ENCODE measurements around the gene HOXA3.

Gene HOXA3

DNA sequence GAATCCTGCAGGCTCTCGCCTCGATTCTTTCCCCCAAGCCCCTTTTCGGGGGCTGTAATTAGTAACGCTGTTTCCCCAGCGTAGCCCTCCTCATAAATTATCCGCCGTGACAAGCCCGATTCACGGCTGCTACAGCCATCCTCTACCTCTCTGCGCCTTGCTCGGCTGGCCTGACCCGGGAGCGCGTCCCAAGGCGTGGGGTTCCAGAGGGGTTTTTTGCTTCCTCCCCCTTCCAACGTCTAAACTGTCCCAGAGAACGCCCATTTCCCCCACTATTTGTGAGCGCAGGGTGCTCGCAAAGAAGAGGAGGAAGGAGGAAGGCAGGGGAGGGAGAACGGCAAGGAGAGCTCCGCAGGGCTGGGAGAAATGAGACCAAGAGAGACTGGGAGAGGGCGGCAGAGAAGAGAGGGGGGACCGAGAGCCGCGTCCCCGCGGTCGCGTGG lies 9.8 kb downstream of the HOXA3 start:
- DNase-seq: no peak

- no peak for DNase-seq
Observed at GRCh38 chr7:27141923-27142579, 10.3 kb downstream of the HOXA3 start.

DNA sequence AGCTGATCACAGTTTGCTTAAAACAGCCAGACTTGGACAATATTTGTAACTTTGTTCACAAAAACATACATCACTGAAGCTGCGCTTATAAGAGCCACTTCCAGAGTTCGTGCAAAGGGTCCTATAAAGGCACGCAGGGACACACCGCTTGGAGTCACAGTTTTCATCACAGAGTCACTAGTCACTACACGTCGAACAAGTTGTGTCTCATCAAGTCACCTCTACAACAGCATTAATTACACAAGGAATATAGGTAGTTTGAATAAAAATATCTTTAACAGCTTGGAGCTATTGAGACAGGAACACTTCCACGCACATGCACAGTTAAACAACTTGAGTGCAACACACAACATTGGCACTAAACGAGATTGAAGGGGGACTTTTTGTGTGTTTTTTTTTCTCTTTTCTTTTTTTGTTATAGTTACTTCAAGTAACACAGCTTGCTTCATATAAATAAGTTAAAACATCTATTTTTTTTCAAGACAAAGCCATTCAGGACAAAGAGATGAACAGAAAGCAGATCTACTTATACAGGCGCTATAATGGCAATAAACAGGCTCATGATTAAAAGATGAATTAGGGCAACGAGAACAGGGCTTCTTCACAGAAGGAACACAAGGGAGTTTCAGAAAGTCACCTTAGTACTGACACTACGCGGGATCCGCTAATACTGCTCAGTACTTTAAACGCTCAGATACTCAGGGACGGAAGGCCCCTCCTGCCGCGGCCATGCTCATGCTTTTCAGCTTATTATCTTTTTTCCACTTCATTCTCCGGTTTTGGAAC lies 11.1 kb downstream of the HOXA3 start:
- DNase-seq: no peak

DNA sequence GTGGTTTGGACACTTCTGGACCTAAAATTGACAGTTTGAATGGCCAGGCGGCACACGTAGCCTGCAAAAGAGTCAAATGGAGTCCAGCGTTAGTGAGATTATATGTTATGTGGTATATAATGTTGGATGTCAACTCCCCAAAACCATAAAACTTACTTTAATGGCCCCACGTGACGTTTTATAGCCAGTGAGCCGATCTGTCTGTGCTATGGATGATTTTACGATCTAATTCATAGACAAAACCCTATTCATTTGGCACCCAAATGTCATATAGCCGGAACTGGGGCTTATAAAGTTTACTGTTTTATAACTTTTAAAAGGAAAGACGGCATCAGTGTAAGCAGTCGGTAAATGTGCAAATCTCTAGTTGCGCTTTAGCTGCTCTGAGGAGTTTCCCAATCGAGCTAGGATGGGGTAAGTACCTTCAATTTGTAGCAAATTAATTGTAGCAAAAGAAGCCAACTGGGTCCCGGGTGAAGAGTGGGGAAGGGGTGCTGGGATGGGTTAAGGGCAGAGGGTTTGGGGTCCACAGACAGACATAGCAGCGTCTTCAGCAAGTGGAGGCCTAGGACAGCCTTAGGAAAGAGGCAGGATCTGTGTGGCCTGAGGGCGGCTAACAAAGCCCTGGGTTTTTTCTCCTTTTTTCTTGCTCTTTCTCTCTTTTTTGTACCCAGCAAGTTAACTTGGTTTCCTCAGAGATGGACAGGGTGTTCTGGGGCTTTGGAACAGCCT lies 12.1 kb downstream of the HOXA3 start:
- DNase-seq: no peak

DNA sequence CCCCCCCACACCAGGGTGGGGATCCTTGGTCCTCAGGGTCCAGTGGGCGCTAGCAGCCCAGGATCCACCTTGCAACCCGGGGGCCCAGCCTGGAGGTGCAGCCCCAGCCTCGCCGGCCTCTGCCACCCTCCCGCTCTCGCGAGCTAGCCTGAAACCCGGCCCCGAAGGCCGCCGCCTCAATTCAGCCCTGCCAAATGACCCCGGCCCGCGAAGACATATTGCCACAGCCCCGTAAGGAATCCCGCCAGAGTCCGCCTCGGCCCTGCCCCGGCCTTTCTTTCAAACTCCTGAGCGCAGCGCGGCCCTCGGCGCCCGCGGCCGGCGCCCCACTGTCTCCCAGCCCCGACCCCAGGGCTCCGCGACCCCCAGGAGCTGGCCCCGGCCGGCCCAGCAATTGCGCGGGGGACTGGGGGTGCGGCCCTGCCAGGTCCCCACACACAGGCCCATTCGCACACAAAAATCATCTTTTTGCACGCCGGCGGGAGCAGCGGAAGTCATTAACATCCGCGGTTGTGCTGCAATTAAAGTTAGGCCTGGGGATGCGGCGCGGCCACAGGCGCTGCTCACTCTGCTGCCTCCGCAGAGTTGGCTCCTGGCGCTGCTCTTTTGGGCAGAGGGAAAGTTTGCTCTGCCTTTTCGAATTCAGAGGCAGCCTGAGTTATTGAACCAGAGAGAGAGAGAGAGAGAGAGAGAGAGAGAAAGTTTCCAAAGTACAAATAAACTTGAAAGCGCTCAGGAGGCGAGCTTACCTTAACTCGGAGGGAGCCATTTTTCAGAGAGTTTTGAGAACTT lies 12.9 kb downstream of the HOXA3 start:
- no peak for DNase-seq

- no peak for DNase-seq
Observed at GRCh38 chr7:27138985-27139333, 13.4 kb downstream of the HOXA3 start.

DNA sequence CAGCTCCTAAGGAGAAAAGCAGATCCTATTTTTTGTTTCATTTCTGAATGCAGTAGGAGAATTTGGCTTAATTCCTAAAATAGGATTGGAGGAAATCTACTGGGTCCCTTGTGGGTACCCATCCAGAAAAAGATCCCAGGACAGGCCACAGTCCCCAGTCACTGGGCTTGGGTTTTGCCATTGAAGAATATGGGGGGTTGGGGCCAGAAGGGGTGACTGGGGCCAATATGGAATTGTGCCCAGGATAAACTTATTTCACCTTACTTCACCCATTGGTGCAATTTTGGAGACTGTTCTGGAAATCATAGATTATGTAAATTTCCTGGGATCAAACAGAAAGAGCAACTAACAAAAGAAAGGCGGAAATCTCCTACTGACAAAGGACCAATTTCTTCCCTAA lies 13.9 kb downstream of the HOXA3 start:
- no peak for DNase-seq

GRCh38 chr7:27137640-27138315 lies 14.6 kb downstream of the HOXA3 start:
- no peak for DNase-seq

DNA sequence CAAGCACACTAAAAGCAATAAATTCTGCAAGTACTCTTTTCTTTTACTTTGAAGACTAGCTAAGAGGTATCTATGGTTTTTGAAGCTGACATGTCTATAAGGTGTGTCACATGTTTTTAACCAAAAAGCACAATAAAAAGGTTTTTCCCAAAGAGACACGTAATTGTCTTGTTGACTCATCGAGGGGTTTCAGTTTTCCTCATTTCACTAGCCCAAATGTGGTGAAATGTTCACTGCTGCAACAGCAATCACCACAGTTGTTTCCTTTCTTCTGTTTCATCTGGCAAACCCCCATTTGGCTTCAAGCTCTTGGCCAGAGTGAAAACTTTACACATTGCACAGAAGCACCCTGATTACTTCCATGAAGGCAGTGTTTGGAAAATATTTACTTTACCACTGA lies 18.0 kb downstream of the HOXA3 start:
- DNase-seq: no peak

DNA sequence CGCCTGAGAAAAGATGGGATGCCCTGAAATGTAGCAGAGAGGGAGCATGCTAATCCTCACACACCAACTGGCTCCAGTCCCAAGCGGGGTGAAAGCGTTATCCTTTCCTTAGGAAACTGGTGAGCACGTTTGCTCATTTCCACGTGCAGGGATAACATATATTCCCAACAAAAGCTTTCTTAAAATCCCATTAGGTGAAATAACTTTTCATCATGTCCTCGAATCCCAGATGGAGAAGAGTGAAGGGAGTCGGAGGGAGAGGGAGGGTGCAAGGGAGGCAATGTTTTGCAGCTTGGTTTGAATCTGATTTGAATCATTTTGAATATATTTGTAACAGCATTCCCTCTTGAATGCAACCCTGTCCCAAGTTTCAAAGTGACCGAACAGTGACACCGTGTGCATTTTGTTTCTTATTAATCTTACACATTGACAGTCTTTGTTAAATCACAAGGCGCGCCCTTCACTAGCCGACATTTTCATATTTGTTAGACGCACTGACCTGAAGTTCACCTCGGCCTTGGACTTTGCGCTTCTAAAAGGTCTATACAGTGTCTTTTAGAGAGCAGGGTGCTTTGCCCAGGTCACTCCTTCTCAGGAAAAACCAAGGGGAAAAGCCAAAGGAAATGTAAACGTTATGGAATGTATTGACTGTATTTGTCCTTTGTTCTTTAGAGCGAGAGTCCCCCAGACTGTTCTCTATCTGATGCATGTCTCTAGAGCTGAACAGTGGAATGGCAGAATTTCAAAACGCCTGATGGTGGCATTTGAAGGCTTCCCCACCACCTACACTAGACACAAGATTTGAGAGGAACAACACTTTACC lies 18.8 kb downstream of the HOXA3 start:
- no peak for DNase-seq

DNA sequence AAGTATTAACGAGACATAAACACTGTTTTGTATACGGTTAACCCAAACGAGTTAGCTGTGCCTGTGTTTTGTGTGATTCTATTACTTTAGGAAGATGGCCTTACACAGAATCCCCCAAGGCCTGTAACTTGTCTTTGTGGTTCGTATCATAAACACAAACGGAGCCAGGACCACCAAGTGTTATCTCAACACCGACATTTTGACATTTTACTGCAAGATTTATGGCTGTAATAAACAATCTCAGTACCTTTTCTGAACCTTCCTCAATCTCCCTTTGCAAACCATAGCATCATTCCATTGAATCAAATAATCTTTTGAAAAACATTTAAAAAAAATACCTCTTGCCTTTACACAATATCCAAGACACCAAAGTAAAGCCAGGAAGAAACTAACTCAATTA lies 19.4 kb downstream of the HOXA3 start:
- no peak for DNase-seq

DNA sequence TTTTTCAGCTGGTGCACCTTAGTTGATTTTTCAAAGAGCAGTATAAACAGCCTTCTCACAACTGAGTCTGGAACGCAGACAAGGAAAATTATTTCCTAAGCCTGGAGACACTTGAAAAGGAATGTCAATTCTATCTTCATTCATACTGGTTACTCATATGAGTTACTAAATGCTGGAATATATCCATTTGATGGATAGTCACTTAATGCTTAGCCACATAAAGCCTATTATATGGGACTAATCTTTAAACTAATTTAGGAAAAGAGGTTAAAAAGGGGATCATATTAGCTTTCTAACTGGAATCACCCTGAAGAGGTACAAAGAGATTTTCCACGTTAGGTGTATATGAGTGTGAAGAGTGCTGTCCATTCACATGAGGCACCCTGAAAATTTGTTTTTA lies 20.2 kb downstream of the HOXA3 start:
- no peak for DNase-seq

- DNase-seq: no peak
Observed at GRCh38 chr7:27131390-27131819, 21.0 kb downstream of the HOXA3 start.

DNA sequence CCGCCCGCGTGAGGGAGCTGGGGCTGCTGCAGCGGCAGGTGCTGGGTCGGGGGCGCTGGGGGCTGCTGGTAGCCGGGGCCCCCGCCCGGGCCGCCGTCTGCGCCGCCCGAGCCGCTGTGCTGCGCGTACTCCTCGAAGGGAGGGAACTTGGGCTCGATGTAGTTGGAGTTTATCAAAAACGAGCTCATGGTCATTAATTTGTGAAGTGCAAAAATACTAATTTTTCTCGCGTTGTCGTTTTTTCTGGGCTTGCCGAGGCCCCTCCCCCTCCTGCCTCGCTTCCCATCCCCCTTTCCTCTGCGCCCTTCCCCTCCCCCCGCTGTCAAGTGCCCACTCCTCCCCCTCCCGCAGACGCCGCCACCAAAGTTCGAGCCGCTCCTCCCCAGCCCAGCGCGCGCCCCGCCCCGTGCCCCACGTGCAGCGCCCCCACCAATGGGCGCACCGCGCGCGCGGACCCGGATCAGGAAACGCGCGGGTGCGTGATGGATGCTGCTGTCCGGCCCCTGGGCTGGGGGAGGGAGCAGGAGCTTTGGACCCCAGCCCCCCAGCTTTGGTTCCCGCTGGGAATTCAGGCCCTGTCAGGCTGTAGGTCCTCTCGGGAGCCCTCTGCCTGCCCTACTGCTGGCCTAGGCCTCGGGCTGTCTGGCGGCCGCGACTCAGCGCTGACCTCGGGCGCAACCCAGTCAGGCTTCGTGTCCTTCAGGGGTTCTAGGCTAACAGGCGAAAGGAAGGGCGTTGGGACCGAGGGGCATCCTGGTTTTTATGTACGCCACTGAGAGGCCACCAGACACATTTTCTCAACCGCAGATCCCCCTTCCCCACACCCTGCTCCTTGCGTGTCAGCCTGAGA lies 21.6 kb downstream of the HOXA3 start, which contains the start of gene HOXA4:
TSS of gene HOXA4 (minus strand) at position 218 of the 850 bp plus-strand sequence. CDS start at position 194, 24 bp downstream.
- no peak for DNase-seq

DNA sequence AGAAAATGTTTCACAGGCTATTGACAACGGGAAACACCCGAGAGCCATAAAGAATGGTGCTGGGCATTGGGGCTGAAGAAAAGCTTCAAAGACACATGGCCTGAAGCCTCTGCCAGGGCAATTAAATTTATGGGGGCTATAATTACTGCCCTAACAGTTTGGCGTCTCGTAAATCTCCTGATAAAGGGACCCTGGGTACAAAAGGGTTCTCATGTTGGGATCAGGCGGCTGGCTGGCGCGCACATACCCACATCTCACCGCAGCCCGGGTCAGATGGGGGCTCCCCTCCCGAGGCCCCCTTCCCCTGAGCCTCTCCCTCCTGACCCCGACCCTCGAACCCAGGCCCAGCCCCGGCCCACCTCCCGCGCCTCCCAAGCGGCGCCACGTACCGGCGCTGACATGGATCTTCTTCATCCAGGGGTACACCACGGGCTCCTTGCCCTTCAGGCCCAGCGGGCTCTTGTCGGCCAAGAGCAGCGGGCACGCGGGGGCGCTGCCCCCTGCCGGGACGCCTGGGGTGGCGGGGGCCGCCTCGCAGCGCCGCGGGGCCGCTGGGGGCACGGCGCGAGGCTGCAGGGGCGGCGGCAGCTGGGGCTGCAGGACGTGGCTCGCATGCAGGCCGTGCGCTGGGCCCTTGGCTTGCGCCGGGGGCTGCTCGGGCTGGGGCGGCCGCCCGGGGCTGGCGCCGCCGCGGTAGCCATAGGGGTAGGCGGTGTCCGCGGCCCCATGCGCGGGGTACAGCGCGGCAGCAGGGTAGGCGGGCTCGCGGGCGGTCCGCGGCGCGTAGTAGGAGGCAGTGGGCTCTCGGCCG lies 22.4 kb downstream of the HOXA3 start:
- DNase-seq: no peak

DNA sequence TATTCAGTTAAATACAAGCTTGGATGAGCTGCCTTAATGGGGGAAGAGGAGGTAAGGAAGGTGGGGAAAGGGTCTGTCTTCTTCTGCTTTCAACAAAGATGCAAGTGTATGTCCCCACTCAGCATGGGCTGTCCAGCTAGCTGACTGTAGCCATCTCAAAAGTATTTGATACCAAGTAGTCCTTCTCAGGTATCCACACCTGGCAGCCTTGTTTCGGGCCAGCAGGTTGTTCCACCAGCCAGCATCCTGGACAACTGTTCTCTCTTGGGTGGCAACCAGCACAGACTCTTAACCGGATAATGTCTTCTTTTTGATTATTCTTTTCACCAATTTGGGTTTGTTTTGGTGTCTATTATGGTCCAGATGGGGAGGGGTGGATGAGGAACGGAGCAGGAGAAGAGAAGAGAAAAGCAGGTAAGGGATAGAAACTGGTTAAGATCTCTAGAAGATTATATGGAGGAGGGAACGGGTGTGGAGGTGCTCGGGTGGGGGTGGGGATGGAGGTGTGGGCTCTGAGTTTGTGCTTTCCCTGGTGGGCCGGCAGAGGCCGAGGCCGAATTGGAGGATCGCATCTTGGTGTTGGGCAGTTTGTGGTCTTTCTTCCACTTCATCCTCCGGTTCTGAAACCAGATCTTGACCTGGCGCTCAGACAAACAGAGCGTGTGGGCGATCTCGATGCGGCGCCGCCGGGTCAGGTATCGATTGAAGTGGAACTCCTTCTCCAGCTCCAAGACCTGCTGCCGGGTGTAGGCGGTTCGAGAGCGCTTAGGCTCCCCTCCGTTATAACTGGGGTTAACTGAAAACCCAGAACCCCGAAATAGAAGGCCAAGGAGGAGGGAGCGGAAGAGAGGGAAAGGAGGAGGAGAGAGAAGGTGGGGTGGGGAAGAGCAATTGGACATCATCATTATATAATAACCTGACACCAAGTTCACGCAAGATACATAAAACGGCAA lies 23.3 kb downstream of the HOXA3 start:
- no peak for DNase-seq

DNA sequence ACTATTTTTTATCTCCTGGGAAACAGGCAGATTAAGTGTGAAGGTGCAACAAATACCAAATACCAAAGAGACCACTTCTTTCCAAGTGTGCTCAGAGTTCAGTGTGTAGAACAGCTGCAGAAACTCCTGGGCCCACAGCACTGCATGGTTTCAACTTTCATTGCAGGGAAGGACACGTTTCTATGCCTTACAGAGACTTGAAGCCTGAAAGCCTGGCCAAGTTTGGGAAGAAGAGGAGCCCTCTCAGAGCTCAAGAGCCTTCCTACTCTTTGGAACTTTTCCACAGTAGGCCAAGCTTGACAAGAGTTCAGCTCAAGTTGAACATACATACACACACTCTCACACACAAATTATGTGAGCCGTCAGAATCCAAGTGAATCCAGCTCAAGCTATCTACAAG lies 24.3 kb downstream of the HOXA3 start:
- no peak for DNase-seq

DNA sequence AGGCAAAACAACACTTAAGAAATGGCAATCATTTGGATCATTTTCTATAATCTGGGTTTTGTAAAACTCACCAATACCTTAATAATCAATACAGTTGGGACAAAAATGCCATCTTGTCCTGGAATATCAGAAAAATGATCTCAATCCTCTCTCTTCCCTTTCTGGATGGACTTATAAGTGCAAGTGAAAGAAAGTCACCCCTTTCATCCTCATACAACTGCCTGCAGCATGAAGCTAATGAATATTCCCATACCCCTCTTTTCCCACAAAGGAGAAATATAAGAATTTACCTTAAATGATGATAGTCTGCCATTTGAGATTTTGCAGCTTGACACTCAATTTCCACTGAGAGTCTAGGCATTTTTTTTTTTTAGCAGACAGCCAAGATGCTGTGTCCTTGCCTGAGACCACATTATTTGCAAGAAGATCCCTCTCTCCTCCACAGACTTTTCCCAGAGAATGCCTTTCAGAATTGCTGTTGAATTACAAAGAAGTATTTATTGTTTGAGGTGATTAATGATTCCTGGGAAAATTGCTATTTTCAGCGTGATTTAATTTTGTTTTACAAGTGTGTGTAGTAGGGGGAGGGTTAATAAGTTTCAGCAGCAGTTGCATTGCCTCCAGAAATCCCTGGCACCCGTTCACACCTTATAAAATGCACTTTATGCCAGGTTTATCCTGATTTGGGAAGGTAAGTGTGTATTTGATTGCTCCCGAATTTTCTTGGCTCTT lies 25.6 kb downstream of the HOXA3 start:
- no peak for DNase-seq

Measured in NCI-H1436 treated with DMSO at 0.1 percent for 48 hours (cell line).